A673 (cell line): ENCODE results near the gene EFCAB7.

ENCODE experiments used
- CTCF ChIP-seq: fragments of 300-800, 200-600 bp; sonication (generic); conservative IDR thresholded peaks from 2 replicates; pipeline ENCODE4 v1.5.1; 2017; ENCODE audit warnings: low read depth, mild to moderate bottlenecking, antibody characterized with exemption, low read length, moderate library complexity, mixed read lengths
- EZH2 ChIP-seq: fragments of 200-600 bp; sonication (generic); IDR thresholded peaks from 2 replicates; pipeline ENCODE4 v1.6.1; 2017; ENCODE audit warnings: borderline replicate concordance, low read depth, mild to moderate bottlenecking, mixed read lengths, antibody characterized with exemption, low read length; ENCODE audit not compliant: poor library complexity, severe bottlenecking

GRCh38 chr1:63509718-63510117 is 13.6 kb upstream of the EFCAB7 start:
- no peak for TF ChIP-seq CTCF
- no peak for TF ChIP-seq EZH2
